Measurements from ENCODE around the gene FAM120AOS.
A peak's percentile ranks its signal among the peaks of the same experiment; 100 is the strongest.

Gene FAM120AOS

GRCh38 chr9:93453047-93453914 is at the start of gene FAM120AOS:
FAM120AOS (minus strand) TSS chr9:93453581; CDS start chr9:93452709, 872 bp downstream.
- DNase-seq: peak; percentile 90

GRCh38 chr9:93501406-93501805 is 48.0 kb upstream of the FAM120AOS start:
- no peak for DNase-seq

- DNase-seq: no peak
Observed at GRCh38 chr9:93500571-93501298, 47.4 kb upstream of the FAM120AOS start.

DNA sequence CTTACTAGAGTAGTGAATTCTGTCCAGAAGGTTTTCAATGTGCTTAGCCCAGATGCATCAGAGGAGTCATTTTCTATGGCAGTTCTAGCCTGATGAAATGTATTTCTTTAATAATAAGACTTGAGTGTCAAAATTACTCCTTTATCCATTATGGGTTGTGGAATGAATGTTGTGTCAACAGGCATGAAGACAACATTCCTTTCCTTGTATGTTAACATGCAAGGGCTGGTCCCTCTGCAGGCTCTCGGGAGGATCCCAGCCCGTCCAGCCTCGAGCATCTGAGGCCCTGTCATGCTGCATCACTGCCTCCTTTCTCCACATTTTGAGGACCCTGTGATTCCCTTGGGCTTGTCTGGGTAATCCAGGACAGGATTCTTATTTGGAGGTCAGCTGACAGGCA is 42.9 kb upstream of the FAM120AOS start:
- no peak for DNase-seq

GRCh38 chr9:93493949-93494348 is 40.6 kb upstream of the FAM120AOS start:
- no peak for DNase-seq

DNA sequence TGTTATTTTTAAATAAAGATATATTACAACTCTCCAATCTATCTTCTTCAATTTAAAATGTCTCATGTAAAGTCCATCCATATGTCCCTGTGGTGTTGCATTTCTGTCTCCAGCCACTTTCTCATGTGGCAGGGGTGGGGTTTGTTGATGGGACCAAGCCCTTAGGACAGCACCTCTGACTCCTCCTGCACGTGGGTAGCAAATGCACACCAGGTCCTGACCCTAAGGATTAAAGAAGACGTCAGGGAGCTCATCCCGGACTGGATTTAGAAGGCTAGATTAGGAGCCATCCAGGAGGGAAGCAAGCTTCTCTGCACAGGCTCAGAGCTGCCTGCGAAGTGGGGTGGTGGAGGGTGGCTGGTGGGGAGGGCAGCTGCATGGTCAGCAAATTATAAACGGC is 38.9 kb upstream of the FAM120AOS start:
- no peak for DNase-seq

- no peak for DNase-seq
Observed at GRCh38 chr9:93491593-93492232, 38.3 kb upstream of the FAM120AOS start.

DNA sequence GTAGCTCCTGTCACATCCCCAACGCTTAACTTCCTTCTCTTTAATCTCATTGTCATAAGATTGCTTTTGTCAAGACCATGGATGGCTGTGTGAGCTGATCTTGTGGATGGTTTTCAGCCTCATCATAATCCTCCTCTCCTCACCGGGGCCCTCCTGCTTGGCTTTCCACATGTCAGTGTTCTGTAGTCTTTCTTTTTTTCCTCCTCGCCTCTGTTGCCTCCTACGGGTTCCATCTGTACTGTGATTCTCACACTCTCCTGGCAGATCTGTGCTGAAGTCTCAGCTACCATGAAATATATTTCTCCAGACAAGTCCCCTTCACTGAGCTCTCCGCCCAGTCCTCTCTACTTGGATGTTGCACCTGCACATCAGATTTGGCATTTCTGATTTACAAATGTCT is 34.9 kb upstream of the FAM120AOS start:
- DNase-seq: no peak

- no peak for DNase-seq
Observed at GRCh38 chr9:93486268-93486667, 32.9 kb upstream of the FAM120AOS start.

GRCh38 chr9:93483497-93483896 is 30.1 kb upstream of the FAM120AOS start:
- DNase-seq: no peak

GRCh38 chr9:93480728-93481324 is 27.4 kb upstream of the FAM120AOS start:
- DNase-seq: no peak

- no peak for DNase-seq
Observed at GRCh38 chr9:93480262-93480661, 26.9 kb upstream of the FAM120AOS start.

DNA sequence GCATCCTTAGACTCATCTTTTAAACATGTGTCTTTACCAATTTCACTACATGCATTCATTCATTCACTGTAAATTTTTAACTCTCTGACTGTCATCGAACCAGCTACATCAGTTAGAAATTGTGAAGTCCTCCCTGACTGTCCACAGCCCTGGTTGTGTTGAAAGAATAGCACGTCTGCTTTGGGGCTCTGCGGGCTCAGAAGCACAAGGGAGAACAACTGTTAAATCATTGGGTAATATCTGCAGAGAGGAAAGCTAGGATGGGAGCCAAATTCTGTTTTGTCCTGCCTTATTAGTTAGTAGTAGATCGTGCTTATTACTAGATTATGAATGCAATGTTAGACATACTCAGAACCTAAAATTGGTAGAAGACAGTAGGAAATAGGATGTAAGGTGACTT is 26.3 kb upstream of the FAM120AOS start:
- no peak for DNase-seq

DNA sequence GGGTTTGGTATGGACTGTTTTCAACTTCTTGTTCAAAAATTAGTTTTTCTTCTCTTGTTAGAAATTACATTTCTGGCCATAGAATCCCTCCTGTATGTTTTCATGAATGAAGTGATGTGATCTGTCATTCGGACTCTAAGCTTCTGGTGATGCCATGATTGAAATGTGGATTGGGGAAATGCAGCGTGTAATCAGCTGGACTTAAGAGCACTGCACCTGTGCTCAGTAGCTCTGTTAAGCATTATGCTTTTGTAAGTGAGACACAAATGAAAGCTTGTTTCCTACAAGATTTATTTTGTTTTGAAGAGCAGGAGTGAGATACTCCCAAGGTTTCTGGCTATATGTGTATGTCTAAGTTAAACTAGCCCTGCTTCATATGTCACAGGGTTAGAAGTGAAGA is 24.0 kb upstream of the FAM120AOS start:
- DNase-seq: no peak

- DNase-seq: no peak
Observed at GRCh38 chr9:93476924-93477323, 23.5 kb upstream of the FAM120AOS start.

GRCh38 chr9:93475856-93476255 is 22.5 kb upstream of the FAM120AOS start:
- DNase-seq: no peak

GRCh38 chr9:93475108-93475507 is 21.7 kb upstream of the FAM120AOS start:
- DNase-seq: no peak

DNA sequence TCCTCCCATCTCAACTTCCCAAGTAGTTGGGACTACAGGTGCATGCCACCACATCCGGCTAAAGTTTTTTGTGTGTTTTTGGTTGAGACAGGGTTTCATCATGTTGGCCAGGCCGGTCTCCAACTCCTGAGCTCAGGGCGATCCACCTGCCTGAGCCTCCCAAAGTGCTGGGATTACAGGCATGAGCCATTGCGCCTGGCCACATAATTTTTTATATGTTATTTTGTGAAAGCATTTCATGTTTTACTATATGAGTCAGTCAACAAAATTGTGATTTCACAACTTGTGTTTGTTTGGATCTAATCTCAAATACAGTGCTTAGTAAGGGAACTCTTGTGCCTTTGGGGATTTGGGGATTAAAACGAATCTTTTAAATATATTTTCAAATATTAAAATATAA is 20.0 kb upstream of the FAM120AOS start:
- no peak for DNase-seq

- DNase-seq: no peak
Observed at GRCh38 chr9:93471124-93471523, 17.7 kb upstream of the FAM120AOS start.

- no peak for DNase-seq
Observed at GRCh38 chr9:93470391-93470790, 17.0 kb upstream of the FAM120AOS start.

DNA sequence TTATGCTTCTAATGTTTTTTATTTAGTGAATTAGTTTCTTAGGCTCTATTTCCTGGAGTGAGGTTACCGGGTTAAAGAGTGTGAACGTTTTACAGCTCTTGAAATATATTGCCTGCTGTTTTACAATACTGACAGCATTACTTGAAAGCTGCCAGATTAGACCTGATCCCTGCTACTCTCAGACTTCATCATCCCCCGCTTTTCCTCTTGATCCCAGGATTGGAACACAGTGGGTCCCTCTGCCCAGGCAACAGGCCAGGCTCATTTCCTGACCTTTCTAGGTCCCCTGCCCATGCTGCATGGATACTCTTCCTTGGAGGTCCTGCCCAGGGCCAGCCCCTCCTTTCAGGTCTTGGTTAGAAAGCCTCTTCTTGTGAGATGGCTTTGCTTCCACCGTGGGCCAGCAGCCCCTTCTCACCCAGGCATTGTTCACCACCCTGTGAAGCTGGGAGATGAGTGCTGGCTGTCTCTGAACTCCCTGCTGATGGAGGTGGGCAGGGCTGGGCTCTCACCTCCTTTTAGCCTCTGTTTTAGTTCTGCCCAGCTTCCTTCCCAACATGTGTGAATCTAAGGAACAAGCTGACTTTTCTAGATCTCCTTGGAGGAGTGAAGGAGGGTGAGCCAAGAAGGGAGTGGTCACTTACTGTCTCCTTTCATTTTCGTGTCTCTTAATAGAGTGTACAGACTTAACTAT is 15.5 kb upstream of the FAM120AOS start:
- no peak for DNase-seq

DNA sequence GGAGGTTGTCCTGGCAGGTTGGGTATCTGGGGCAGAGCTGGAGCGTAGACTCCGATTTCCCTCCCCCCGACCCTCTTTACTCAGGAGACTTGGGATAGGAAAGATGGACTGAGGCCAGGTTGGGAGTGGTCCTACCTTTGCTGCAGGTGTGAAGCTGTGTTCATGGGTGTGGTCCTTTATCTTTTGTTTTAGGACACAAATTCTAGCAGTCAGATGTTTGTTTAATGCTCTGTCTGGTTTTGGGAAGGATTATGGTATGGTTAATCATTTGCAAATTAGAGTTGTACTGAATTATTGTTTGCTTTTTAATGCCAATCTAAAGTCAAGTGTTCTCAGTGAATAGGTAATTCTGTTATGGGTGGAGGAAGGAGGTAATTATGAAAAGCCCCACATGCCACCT is 14.1 kb upstream of the FAM120AOS start:
- peak; percentile 2 for DNase-seq

GRCh38 chr9:93467062-93467416 is 13.7 kb upstream of the FAM120AOS start:
- no peak for DNase-seq

Data from NCI-H345 (cell line).